Measurements from ENCODE around the gene GALNT11.

Gene GALNT11

DNA sequence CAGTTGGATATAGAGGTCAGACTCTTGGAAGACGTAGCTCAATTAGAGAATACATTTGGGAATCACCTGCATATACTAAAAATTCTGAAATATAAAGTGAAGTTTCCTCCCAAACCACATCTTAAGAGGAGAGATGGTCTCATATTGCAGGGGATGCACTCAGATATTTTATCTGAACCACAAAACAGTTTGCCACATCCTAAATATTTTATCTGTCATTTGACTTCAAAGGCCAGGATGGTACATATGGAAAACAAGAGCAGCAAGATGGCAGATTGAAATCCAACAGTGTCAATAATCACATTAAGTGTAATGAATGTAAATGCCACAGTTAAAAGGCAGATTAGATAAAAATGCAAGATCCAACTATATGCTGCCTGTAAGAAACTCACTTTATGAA lies 97.1 kb downstream of the GALNT11 start:
- DNase-seq, result no peak

DNA sequence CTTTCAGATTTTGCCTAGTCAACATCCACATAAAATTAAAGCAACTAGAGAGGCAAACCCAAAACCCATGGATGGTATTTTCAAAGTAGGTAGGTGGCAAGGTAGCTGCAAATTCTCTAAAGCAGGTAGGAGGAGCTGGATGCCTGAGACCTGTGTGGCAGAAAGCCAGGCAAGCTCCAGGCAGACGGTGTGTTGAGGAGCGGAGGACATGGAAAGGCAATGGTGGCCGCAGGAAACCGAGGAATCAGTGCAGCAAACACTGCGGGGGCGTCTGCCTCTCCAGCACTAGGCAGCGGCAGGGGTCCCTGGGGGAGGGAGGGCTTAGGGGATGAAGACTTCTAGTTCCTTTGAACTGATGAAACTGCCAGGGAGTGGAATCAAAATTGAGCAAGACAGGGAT lies 101.3 kb downstream of the GALNT11 start:
- no peak for DNase-seq

DNA sequence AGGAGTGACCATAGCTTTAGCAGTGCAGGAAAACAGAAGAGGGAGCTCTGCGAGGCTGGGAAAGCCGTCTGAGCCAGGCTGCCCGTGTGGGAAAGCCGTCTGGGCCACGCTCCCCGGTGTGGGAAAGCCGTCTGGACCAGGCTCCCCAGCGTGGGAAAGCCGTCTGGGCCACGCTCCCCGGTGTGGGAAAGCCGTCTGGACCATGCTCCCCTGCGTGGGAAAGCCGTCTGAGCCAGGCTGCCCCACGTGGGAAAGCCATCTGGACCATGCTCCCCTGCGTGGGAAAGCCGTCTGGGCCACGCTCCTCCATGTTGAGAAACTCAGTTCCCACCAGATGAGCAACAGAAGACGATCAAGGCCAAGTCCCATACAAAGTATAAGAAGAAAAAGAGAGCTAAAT lies 101.8 kb downstream of the GALNT11 start:
- no peak for DNase-seq

DNA sequence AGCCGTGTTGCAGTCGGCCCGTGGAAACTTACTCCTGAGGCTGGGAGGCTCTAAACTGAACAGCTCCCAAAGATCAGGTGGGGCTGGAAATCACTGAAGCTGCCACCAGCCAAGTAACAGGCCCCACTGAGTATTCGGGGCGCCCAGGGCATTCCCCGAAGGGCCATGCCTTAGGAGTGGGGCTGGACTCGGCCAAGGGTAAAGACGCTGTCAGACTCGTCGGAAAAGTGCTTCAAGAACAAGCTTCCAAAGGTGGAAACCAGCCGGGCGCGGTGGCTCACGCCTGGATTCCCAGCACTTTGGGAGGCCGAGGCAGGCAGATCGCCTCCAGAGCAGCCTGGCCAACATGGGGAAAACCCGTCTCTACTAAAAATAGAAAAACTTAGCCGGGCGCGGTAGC lies 102.8 kb downstream of the GALNT11 start:
- no peak for DNase-seq

DNA sequence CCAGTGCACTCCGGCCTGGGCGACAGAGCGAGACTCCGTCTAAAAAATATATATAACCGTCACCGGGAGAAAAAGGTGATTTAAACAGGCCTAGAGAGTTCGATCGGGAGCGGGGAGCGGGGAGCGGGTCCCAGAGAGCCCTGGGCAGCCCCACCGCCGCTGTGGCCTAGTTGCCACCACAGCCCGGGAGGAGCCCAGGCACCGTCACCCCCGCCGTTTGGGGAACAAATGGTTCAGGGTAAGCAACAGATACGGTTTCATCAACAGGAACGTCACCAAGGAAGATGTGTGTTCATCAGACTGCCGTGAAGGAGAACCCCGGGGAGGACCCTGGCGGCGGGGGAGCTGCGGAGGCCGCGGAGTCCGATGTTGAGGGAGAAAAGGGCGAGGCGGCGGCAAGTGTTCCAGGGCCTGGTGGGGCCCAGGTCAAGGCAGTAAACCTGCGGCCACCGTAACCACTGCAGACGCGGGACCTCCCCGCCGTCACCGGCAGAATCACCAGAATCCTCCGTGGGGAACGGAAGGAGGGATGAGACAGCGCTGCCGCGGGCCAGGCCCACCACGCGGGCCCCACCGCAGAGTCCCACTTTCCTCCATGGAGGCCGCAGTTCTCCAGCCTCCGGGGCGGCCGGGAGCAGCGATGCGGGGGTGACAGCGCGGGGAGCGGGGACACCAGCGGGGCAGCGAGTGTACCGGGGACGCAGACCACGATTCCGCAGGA lies 103.4 kb downstream of the GALNT11 start:
- DNase-seq, result no peak

DNA sequence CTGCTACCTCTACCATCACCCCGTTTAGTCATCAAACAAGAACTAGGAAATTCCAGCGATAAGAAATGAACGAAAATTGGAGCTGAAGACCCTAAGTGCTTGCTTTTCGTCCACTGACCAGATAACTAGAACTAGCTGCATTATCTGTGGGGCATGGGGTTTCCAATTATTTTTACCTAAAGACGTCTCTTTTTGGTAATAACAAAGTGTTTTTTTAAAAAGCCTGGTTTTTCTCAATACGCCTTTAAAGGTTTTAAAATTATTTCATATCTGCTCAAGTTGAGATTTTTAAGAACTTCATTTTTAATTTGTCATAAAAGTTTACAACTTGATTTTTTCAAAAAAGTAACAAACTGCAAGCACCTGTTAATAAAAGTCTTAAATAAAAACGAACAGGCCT lies 104.2 kb downstream of the GALNT11 start:
- no peak for DNase-seq

DNA sequence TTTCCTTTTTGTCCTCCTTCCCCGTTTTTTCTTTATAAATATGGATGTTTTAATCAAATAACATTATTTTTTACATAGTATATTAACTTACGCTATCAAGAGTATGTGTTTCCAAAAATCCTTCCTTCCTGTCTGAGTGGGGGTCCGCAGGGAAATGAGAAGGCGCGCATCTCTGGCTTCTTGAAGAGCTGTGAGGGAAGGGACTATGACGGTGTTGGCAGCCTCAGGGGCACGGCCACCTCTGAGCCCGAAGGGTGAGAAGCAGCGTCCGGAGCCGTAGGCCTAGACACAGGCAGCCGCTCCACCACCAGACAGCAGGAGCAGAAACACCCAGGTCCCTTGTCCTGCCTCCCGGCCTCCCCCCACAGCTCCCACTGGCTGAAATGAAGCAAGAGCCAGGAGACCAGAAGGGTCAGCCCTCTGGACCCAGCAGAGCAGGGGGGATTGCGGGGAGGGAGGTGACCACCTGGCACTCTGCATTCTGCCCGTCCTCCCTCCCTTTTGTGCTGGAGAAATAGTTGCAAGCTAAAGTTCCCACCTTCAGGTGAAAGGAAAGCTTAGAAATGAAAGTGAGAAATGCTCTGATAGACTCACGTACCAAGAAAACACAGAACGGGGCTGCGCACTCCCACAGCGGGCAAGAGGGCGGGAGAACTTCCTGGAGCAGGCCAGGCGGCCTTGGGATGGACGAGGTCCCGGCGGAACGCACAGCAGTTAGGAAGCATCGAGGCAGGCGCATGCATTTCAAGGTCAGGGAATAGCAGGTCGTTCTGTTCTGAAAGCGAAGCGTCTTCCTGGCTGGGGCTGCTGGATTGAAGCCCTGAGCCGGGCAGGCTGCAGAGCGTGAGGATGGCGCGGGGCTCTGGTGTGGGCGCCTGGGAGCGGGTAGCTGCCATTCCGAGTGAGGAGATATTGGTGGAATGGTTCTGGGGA lies 105.5 kb downstream of the GALNT11 start:
- no peak for DNase-seq

DNA sequence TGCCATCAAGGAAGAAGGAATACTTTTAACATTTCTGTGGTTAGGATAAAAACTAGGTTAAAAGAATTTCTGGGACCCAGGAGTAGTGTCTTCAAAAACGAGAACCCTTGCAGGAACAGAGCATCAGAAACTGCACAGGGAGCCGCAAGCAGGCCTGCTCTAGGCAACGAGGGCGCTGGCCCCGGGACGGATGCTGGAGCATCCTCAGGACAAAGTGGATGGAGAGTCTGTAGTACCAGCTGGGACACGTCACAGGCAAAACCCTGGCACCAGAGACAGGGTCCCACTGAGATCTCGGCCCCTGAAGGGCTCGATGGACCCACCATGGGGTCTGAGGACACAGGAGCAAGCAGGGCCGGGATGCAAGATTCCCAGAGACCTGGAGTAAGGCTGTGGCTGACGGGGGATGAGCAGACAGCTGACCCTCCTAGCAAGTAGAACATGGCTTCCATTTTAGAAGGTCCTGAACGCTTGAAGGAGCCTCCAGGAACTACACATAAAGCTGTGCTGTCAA lies 106.6 kb downstream of the GALNT11 start:
- no peak for DNase-seq

DNA sequence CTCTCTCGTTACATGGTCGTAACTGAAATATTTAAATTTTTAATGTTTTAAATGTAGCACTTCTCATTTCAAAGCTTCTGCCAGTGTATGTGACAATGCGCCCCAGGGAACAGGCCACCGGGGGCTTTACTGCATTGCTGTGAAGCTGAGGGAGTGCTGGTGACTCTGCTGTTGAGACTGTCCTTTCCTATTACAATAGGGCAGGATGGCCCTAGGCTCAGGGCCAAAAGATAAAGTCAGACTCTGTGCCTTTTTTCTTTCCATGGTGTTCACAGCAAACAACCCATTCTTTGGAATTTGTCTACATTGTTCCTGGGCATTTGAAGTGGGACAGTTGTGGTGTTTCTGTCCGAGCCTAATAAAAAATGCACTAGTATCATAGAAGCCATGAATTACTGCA lies 107.3 kb downstream of the GALNT11 start:
- DNase-seq, result no peak

DNA sequence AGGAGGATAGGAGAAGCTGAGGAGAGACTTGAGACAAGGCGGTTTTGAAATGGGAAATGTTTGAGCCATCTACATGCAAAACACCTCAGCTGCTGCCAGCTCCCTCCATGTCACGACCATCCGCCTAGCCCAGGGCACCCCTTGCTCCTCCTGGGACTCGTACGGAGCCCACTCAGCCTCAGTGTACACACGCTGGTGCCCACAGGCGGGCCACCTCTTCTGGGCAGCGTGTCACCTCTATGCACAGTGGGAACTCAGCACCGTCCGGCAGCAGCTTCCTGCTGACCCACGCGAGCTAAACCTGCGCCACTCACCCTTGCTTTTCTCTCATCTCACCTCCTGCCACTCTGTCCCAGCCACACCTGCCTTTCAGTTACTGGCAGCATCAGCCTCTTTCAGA lies 108.3 kb downstream of the GALNT11 start:
- DNase-seq, result no peak

DNA sequence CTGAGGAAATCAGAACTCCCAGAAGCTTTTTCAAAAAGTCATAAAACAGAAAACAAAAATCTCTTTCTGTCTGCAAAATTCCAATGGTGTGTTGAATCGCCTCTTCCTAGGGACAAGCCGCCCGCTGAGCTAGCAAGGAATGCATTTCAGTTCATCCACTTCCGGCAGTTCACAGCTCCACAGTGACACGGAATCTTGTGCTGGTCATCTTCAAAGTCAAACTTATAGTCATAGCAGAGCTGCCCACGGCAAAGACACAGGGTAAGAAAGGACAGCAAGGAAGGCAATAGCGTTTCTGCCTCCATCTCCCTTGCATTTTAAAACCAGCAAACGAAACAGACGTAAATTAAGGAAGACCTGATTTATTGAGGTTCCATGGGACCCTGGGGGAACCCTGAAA lies 111.2 kb downstream of the GALNT11 start:
- DNase-seq, result no peak

DNA sequence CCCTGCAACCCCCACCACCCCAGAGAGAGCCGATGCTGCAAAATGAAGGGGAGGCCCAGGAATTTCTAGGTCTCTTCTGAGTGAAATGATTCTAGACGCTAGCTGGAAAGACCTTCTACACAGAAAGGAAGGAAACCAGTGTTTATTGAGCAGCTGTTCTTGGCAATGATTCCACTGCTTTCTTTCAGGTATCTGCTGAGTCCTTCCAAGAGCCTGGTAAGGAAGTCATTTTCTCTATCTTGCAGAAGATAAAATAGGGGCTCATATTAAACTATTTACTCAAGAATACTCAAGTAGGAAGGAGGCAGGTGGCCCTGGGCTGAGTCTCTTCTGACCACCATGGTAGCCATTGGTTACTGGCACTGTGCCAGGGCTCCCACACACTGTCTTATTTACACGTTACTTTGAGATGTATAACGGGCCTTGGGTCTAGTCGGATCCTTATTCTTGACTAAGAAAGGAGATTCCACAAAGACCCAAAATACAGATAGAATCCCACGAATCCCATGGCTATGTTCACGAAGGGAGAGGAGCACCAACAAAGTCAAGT lies 112.1 kb downstream of the GALNT11 start:
- no peak for DNase-seq

DNA sequence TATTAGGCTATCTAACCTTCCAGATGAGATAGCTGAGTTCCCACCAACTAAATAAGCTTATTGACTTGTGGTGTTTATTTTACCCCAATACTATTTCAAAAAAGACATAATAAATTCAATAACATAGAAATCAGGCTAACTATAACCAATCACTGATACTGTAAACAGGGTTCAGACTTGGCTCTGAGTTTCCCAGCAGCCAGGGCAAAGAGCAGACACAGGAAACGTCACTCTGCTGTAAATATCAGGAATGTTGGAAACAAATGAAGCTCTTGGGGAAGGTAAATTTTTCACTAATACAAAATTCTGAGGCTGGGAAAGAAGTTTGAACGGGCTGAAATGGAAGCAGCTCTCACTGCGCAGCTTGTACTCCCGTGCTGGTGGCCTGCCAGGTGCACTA lies 114.6 kb downstream of the GALNT11 start:
- DNase-seq, result no peak

DNA sequence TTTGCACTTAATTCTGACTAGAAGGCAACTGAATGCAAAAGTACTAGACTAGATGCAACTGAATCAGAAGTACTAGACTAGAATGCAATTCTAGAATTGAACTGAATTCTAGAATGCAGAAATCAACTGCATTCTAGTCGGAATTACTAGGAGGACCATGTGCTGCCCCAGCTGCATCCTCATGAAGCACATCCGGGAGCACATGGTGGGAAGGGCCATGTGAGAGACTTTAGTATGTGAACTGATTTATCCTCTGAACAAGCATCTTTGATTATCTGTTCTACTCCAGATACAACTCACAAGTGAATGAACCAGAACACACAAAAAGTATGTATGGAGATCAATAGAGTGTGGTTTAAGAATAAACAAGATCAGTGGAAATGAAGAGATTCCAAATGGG lies 115.1 kb downstream of the GALNT11 start:
- no peak for DNase-seq

DNA sequence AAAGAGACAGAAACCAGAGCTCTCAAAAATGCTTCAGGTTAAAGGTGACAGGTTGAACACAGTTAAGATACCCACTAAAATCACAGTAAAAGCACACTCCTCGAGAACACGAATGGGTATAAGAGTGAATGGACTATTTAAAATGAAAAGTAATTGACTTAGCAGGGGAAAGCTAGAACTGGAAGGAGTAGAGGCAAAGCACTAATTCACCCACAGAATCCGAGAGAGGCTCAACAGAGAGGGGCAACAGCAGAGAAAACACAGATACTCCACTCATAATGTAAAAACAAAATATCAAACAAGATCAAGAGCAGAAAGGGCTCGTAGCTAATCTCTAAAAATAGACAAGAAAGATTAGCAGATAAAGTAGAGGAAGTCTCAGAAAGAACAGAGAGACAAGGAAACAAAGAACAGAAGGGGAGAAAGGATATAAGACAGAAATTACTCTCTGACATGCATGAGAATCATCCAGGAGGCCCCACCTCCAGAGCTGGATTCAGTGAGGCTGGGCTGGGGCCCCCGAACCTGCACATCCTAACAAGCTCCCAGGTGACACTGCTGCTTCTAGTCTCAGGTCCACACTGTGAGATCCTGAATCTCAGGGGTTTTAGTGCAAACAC lies 117.6 kb downstream of the GALNT11 start:
- no peak for DNase-seq

DNA sequence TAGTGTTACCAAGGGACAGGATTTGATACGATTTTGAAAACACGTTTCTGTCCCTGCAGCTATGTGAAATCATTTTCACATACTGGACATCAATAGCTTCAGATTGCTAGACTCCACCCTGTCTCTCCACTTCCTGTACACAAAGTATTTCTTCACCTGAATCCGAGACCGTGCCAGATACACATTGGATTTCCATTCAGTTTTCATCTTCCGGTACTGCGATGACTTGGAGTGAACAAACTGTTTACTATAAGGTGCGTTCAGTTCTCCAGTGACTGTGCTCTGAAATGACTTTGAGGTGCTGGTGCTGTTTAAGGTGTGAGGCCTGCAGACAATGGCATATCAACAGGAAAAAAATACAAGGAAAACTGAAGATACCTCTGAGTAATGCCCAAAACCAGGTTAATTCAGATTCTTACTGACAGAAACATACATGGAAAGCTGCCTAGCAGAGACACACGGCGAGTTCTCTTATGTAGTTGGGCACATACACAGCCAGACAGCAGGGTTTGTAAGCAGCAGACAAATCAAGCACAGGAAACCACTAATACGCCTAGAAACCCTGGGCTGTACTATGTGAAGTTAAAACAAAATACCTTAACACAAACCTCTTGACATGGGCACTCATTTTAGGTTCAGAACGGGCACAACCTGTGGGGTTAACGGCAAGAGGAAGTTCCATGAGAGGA lies 119.2 kb downstream of the GALNT11 start:
- DNase-seq, result no peak

DNA sequence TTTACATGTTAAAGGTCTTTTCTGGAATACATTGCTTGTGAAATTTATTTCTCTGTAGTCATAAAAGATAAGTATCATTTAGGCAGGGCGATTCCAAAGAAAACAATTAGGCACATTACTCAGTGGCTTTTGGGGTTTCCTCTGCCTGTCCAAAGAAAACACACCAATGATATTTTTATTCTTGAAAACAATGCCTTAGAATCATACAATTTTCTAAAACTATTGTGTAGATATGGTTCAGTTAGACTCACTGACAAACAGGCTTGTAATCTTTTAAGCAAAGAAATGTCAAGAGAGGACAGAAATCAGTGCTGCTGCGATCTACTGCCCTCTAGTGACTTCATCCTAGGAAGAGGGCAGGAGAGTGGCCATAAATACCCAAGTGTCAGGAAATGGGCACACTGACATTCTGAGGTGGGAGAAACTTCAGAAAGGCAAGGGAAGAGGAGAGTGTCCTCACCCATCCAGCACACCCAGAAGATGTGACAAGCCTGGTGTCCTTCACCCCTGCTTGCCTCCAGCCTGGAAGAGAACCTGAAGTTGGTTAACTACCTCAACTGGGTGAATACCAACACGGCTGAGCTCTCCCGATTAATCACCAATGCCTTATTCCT lies 120.5 kb downstream of the GALNT11 start:
- no peak for DNase-seq

DNA sequence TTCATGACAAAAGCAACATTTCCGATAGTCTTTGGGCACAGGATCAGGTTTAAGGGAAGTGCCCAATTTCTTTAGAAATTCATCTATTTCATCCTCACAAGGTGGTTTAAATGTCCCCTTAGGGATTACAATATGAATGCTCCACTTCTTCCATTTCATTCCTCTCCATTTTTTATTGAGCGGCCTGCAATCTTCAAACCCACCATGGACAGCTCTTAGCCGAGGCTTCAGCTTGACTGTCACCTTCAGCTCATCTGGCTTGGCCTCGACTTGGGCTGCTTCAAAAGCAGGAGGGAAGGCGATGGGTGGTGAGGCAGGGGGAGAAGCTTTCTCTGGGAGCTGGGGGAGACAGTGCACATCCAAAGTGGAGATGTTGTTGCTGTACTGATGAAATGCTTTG lies 123.2 kb downstream of the GALNT11 start:
- DNase-seq, result no peak

DNA sequence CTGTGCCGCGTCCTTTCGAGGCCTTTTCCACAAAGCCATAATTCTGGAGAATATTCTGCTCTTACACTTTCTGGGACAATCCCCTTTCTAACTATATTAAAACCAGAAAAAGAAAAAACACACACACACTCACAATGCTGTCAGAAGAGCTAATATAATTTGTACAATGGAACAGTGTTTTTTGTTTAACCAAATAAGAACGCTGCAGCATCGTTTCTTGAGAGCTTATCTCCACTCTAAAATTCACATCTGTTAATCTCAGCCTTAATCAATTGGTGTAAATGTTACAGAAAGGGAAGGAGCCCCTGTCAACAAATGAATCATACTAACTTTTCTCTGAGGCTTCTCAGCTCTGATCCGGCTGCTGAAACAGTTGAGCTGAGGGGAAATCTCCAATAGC lies 123.9 kb downstream of the GALNT11 start:
- no peak for DNase-seq

DNA sequence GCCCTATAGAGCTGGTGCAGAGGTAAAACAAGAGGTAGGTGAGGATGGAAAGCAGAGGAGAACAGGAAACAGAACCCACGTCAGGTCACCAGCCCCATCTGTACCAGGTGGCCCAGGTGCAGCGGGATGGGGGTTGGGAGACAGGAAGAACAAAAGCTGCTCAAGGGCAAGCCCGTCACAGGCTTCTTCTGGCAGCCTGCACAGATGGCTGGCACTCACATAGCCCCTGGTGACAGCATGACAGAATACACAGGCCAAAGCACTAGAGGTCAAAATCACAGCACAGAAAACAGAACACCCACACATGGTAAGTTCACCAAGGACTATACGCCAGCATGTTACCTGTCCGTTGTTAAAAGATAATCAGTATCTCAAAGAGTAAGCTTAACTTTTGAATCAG lies 126.8 kb downstream of the GALNT11 start:
- DNase-seq, result no peak

DNA sequence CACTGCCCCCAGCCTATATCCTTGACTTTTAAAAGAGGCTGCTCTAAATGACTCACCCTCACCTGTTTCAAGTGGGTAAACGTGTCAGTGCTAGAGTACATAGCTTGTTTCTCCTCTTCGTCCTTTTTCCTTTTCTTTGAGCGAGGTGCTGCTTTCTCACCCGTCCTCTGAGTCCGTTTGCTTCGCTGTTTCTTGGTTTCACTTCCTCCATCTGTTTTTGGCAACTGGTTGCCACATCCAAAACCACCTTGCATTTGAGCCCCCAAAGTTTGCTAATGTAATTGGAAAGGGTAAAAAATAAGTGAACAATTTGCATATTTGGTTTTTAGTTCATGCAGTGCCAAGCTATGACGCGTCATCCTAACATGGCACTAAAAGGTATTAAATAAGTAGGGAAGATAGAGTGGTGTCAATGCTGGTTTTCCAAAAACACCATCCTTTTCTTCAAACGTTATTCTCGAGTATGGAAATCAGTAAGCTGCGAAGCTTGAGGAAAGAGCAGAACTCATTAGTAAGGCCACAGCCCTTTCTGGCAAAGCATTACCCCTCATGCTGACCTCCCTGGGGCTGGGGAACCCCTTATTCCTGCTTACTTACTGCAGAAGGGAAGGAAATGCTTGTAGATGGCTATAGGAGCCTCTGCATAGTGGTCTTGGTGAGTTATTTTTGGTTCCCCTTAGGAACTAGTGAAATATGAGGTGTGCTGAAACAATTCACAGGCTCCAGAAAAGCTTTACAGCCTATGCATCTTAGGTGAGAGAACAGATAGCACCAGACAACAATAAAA lies 133.5 kb downstream of the GALNT11 start:
- no peak for DNase-seq
